DOHH2 (cell line): ENCODE data around the gene LUC7L2.

ENCODE experiments used
- H3F3A ChIP-seq: fragments of 200-600 bp; sonication (generic), shearing (Covaris generic); 2 replicates; pipeline ENCODE4 v1.6.0; 2016; ENCODE audit warnings: antibody characterized with exemption, mild to moderate bottlenecking; ENCODE audit not compliant: control insufficient read depth, insufficient read depth
- H3K27ac ChIP-seq: fragments of 200-600 bp; sonication (generic); 2 replicates; pipeline ENCODE4 v1.5.1; 2014; ENCODE audit warnings: low read depth, mild to moderate bottlenecking, low read length, moderate library complexity
- H3K27me3 ChIP-seq: fragments of 200-600 bp; sonication (generic); 2 replicates; pipeline ENCODE4 v1.6.1; 2014; ENCODE audit warnings: mild to moderate bottlenecking, low read length, mixed read lengths; ENCODE audit not compliant: control insufficient read depth
- H3K36me3 ChIP-seq: fragments of 200-600 bp; sonication (generic); 2 replicates; pipeline ENCODE4 v1.6.1; 2014; ENCODE audit warnings: mild to moderate bottlenecking, low read length, moderate library complexity, mixed read lengths; ENCODE audit not compliant: control insufficient read depth
- H3K4me1 ChIP-seq: fragments of 200-600 bp; sonication (generic); 2 replicates; pipeline ENCODE4 v1.6.1; 2014; ENCODE audit warnings: mild to moderate bottlenecking, low read length, mixed read lengths; ENCODE audit not compliant: control insufficient read depth
- H3K4me2 ChIP-seq: fragments of 200-600 bp; sonication (generic); 2 replicates; pipeline ENCODE4 v1.6.0; 2014; ENCODE audit warnings: mild to moderate bottlenecking, low read length, moderate library complexity
- H3K4me3 ChIP-seq: fragments of 200-600 bp; sonication (generic); 2 replicates; pipeline ENCODE4 v1.5.1; 2014; ENCODE audit warnings: mild to moderate bottlenecking, low read length, mixed read lengths
- H3K79me2 ChIP-seq: fragments of 200-600 bp; sonication (generic); 2 replicates; pipeline ENCODE4 v1.6.1; 2014; ENCODE audit warnings: mild to moderate bottlenecking, low read length, mixed read lengths; ENCODE audit not compliant: control insufficient read depth
- H3K9me2 ChIP-seq: fragments of 200-600 bp; sonication (generic); replicated peaks from 2 replicates; pipeline ENCODE4 v1.6.1; 2014; ENCODE audit warnings: mild to moderate bottlenecking, low read length, mixed read lengths; ENCODE audit not compliant: control insufficient read depth
- H3K9me3 ChIP-seq: fragments of 200-600 bp; sonication (generic); 2 replicates; pipeline ENCODE4 v1.6.1; 2014; ENCODE audit warnings: antibody characterized with exemption, low read length, mixed read lengths; ENCODE audit not compliant: control insufficient read depth, insufficient read depth
- H4K20me1 ChIP-seq: fragments of 200-600 bp; sonication (generic); 2 replicates; pipeline ENCODE4 v1.6.0; 2014; ENCODE audit warnings: low read depth, mild to moderate bottlenecking, antibody characterized with exemption, low read length, moderate library complexity; ENCODE audit not compliant: control insufficient read depth, insufficient read depth
- EZH2phosphoT487 ChIP-seq: fragments of 200-600 bp; sonication (generic); IDR thresholded peaks from 2 replicates; pipeline ENCODE4 v1.6.1; 2017; ENCODE audit warnings: borderline replicate concordance, mild to moderate bottlenecking, antibody characterized with exemption, low read length, moderate library complexity, mixed read lengths
- TF ChIP-seq, protein P1 (sequence below): fragments of 200-600 bp; sonication (generic); IDR thresholded peaks from one replicate; pipeline ENCODE4 v1.5.1; 2014; ENCODE audit warnings: antibody characterized with exemption, mild to moderate bottlenecking, low read depth, low read length; ENCODE audit not compliant: poor library complexity, severe bottlenecking

The LUC7L2 gene

DNA sequence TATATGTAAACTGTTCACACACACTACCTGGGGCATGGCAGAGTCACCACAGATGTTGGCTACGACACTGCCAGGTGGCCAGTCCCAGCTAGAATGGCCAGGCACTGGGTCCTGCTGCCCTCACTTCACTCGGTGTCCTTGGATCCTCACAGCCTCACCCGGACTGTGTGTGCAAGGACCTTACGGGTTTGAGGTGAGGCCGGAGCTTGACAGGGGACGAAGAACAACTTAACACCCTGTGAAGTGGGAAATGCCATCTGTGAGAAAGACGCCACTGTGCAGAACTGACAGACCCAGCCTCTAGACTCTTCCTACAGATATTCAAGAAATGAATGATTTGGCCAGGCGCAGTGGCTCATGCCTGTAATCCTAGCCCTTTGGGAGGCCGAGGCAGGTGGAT is 77.1 kb downstream of the LUC7L2 start:
- Histone ChIP-seq H3K4me2 (no peak overlapping the region), H3K9me2 (no peaks in the 10 kb centered on the region), H3K36me3 (no peaks in the 10 kb centered on the region), H3K79me2 (no peaks in the 10 kb centered on the region), H4K20me1 (no peaks in the 10 kb centered on the region), H3K27ac (no peak overlapping the region), H3K27me3 (no peaks in the 10 kb centered on the region), H3K4me3 (no peak overlapping the region), H3F3A (no peaks in the 10 kb centered on the region), H3K9me3 (no peaks in the 10 kb centered on the region), H3K4me1 (peaks cover 8% of the 10 kb centered on the region)
- TF ChIP-seq, protein P1, sequence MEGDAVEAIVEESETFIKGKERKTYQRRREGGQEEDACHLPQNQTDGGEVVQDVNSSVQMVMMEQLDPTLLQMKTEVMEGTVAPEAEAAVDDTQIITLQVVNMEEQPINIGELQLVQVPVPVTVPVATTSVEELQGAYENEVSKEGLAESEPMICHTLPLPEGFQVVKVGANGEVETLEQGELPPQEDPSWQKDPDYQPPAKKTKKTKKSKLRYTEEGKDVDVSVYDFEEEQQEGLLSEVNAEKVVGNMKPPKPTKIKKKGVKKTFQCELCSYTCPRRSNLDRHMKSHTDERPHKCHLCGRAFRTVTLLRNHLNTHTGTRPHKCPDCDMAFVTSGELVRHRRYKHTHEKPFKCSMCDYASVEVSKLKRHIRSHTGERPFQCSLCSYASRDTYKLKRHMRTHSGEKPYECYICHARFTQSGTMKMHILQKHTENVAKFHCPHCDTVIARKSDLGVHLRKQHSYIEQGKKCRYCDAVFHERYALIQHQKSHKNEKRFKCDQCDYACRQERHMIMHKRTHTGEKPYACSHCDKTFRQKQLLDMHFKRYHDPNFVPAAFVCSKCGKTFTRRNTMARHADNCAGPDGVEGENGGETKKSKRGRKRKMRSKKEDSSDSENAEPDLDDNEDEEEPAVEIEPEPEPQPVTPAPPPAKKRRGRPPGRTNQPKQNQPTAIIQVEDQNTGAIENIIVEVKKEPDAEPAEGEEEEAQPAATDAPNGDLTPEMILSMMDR: no peak
- no peak for TF ChIP-seq EZH2phosphoT487

GRCh38 chr7:139439375-139439774 is 79.7 kb downstream of the LUC7L2 start:
- Histone ChIP-seq H3K9me3 (no peaks in the 10 kb centered on the region), H3K27me3 (no peaks in the 10 kb centered on the region), H3F3A (no peaks in the 10 kb centered on the region), H3K4me1 (peaks cover 5% of the 10 kb centered on the region), H3K4me2 (no peak overlapping the region), H3K27ac (no peak overlapping the region), H3K4me3 (no peak overlapping the region), H3K79me2 (no peaks in the 10 kb centered on the region), H4K20me1 (no peaks in the 10 kb centered on the region), H3K9me2 (no peaks in the 10 kb centered on the region), H3K36me3 (no peaks in the 10 kb centered on the region)
- TF ChIP-seq EZH2phosphoT487: no peak
- TF ChIP-seq, protein P1: no peak

DNA sequence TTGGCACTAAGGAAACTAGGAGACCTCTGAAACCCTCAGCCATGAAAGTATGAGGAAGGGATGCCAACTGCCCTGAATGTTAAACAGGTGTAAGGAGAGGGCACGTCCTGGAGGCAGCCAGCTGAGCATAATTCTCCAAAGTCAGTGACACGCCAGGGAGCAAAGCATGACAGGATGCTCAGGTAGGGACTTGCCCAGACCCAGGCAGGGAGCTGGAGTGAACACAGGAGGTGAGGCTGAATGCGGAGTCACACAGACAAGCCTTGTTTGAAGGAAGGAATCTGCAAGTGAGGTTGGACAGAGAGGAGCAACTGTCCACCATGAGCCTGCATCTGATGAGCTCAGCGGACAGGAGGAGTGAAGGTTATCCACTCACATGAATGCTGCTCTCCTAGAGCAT is 82.3 kb downstream of the LUC7L2 start:
- no peaks in the 10 kb centered on the region for H3K9me3 ChIP-seq
- H3K4me3 ChIP-seq: no peak overlapping the region
- H3K9me2 ChIP-seq: no peaks in the 10 kb centered on the region
- no peaks in the 10 kb centered on the region for H3K4me1 ChIP-seq
- TF ChIP-seq EZH2phosphoT487: no peak
- TF ChIP-seq, protein P1: no peak
- H3K4me2 ChIP-seq: no peak overlapping the region
- no peak overlapping the region for H3K27ac ChIP-seq
- H3K27me3 ChIP-seq: no peaks in the 10 kb centered on the region
- H4K20me1 ChIP-seq: no peaks in the 10 kb centered on the region
- H3K79me2 ChIP-seq: no peaks in the 10 kb centered on the region
- no peaks in the 10 kb centered on the region for H3K36me3 ChIP-seq
- H3F3A ChIP-seq: no peaks in the 10 kb centered on the region
